Measurements from ENCODE around the gene USP11. TPM values are rescaled to one million over a fixed set of nuclear protein-coding genes. Genes with fewer than 3 reads are reported as not detected.

The USP11 gene
- total and polyA plus RNA-seq, 8 donors = 36.2 to 126 (median 113) TPM

DNA sequence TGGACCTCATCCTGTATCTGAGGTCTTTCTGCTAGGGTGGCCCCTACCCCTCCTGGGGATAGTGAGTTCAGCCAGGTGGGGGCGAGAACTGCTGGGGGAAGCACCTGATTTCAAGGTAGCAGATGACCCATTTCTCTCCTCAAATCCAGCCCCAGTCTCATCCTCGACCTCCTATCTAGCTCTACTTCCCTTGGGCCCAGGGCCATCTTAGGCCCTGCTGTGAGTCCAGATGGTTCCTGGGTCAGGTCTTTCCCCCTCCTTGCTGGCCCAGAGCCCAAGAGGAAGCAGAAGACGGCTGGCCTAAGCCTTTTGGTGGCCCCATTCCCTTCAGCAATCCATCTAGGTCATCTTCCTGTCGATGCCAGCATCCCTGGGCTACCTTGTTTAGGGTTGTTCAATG, 11.1 kb upstream of the USP11 start:
- TF ChIP-seq CTCF (IDR thresholded peaks at IDR 0.05) = no peak
- intact Hi-C loops (cut with DNase I) = no loop called here
- ATAC-seq = no peak

GRCh38 chrX:47222751-47223350, 10.0 kb upstream of the USP11 start:
- H3K4me1 ChIP-seq = peaks cover 0 to 18% of the 10 kb centered on the region in 2 donors
- H3K9me3 ChIP-seq = no peaks in the 10 kb centered on the region
- DNase-seq (peak in 1 of 4 donors; percentile 15), ATAC-seq (no peak)
- intact Hi-C loops (cut with DNase I) = no loop called here
- no peak overlapping the region for H3K4me3 ChIP-seq
- TF ChIP-seq CTCF (IDR thresholded peaks at IDR 0.05) = no peak
- no peak overlapping the region for H3K27ac ChIP-seq
- no peaks in the 10 kb centered on the region for H3K27me3 ChIP-seq
- peaks cover 0 to 46% of the 10 kb centered on the region in 2 donors for H3K36me3 ChIP-seq

More for the DNA sequence above, 11.1 kb upstream of the USP11 start:
- H3K4me3 ChIP-seq = no peak overlapping the region
- H3K4me1 ChIP-seq = peaks cover 5 to 23% of the 10 kb centered on the region in 2 donors
- no peaks in the 10 kb centered on the region for H3K27me3 ChIP-seq
- H3K27ac ChIP-seq = no peak overlapping the region
- peaks cover 0 to 39% of the 10 kb centered on the region in 2 donors for H3K36me3 ChIP-seq
- H3K9me3 ChIP-seq = no peaks in the 10 kb centered on the region
- DNase-seq = no peak

- DNase-seq (no peak), ATAC-seq (no peak)
- no peak overlapping the region for H3K27ac ChIP-seq
- no peak for TF ChIP-seq CTCF (IDR thresholded peaks at IDR 0.05)
- peaks cover 0 to 52% of the 10 kb centered on the region in 2 donors for H3K36me3 ChIP-seq
- H3K27me3 ChIP-seq = no peaks in the 10 kb centered on the region
- intact Hi-C loops (cut with DNase I) = no loop called here
- no peaks in the 10 kb centered on the region for H3K9me3 ChIP-seq
- peaks cover 0 to 18% of the 10 kb centered on the region in 2 donors for H3K4me1 ChIP-seq
- no peak overlapping the region for H3K4me3 ChIP-seq
Observed at GRCh38 chrX:47223476-47224250, 9.1 kb upstream of the USP11 start.

- intact Hi-C loops (cut with DNase I) = no loop called here
- H3K4me1 ChIP-seq = peaks cover 0 to 18% of the 10 kb centered on the region in 2 donors
- TF ChIP-seq CTCF (IDR thresholded peaks at IDR 0.05) = no peak
- peaks cover 0 to 59% of the 10 kb centered on the region in 2 donors for H3K36me3 ChIP-seq
- H3K4me3 ChIP-seq = no peak overlapping the region
- ATAC-seq = no peak
- H3K27me3 ChIP-seq = no peaks in the 10 kb centered on the region
- DNase-seq = no peak
- H3K27ac ChIP-seq = no peak overlapping the region
- no peaks in the 10 kb centered on the region for H3K9me3 ChIP-seq
Observed at GRCh38 chrX:47224266-47224895, 8.4 kb upstream of the USP11 start.

DNA sequence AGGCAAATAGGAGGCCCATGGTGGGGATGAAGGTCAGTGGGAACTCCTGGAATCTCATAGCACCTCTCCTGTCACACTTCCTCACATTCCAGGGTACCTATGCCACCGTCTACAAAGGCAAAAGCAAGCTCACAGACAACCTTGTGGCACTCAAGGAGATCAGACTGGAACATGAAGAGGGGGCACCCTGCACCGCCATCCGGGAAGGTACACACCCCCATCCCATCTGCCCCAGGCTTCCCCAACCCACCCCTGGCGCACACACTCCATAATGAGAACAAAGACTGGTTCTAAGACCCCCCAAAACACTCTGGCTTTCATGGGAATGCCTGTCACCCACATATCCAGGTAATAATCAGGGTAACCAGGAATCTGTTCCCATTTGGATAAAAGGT, 7.9 kb upstream of the USP11 start:
- peak in 1 of 4 donors; percentile 22 for DNase-seq
- TF ChIP-seq CTCF (IDR thresholded peaks at IDR 0.05) = no peak
- H3K4me1 ChIP-seq = peaks cover 0 to 16% of the 10 kb centered on the region in 2 donors
- no peaks in the 10 kb centered on the region for H3K27me3 ChIP-seq
- no peak overlapping the region for H3K4me3 ChIP-seq
- no peak for ATAC-seq
- peaks cover 0 to 60% of the 10 kb centered on the region in 2 donors for H3K36me3 ChIP-seq
- H3K9me3 ChIP-seq = no peaks in the 10 kb centered on the region
- no peak overlapping the region for H3K27ac ChIP-seq
- intact Hi-C loops (cut with DNase I) = no loop called here
